Measurements from ENCODE around the gene HPCAL1.

The HPCAL1 gene

DNA sequence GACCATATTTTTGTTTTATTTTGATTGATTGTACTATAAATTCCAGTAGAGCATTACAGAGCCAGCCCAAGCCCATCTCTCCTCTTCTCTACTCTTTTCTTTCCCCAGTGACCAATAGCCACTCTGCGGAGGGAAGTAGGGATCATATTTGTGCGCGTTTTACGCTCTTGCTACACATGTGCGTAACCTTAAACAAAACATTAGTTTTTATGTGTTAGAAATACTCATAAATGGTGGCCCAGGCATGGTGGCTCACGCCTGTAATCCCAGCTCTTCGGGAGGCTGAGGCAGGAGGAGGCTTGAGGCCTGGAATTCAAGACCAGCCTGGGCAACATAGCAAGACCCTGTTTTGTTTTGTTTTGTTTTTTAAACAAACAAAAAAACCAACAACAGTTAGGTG lies 31.3 kb downstream of the HPCAL1 start:
- TF ChIP-seq CTCF (IDR thresholded peaks at IDR 0.05; ENCODE audit: low read depth, low read length, missing control alignments), result no peak
- no peak overlapping the region for H3K4me3 ChIP-seq (ENCODE audit: low read depth, low read length)
- DNase-seq (ENCODE audit: low read depth), result no peak

DNA sequence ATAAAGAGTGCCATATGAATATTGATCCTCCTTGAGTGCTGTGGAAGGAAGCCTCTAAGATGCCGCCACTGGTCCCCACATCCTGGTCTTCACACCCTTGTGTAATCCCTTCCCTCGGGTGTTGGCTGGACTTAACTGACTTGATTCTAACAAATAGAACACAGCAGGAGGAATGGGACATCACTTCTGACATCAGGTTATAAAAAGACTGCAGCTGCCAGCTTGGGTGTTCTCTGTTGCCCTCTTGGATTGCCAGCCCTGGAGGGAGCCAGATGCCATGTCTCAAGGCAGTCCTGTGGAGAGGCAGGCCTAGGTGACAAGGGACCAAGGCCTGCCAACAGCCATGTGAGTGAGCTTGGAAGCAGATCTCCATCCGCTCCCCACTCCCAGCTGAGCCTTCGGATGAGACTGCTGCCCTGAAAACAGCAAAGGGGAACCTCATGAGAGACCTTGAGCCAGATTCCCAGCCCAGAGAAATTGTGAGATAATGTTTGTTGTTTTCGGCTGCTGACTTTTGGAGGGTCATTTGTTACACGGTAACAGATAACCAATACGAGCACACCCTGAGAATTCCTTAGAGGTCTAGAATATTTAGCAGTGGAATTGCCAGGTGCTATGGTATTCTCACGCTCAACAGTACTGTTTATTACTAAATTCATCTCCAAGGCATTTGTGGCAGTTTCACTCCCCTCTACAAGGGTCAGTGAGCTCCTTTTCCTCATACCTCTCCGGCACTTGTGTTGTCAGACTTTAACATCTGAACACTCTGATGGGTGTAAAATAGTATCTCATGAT lies 32.5 kb downstream of the HPCAL1 start:
- no peak overlapping the region for H3K4me3 ChIP-seq (ENCODE audit: low read depth, low read length)
- no peak for TF ChIP-seq CTCF (IDR thresholded peaks at IDR 0.05; ENCODE audit: low read depth, low read length, missing control alignments)
- DNase-seq (ENCODE audit: low read depth), result no peak

- no peak for DNase-seq (ENCODE audit: low read depth)
- no peak overlapping the region for H3K4me3 ChIP-seq (ENCODE audit: low read depth, low read length)
- TF ChIP-seq CTCF (IDR thresholded peaks at IDR 0.05; ENCODE audit: low read depth, low read length, missing control alignments), result no peak
Observed at GRCh38 chr2:10336283-10336682, 33.6 kb downstream of the HPCAL1 start.

GRCh38 chr2:10337449-10338269 lies 35.0 kb downstream of the HPCAL1 start:
- H3K4me3 ChIP-seq (ENCODE audit: low read depth, low read length), result no peak overlapping the region
- DNase-seq (ENCODE audit: low read depth), result no peak
- TF ChIP-seq CTCF (IDR thresholded peaks at IDR 0.05; ENCODE audit: low read depth, low read length, missing control alignments), result no peak

- no peak for DNase-seq (ENCODE audit: low read depth)
- no peak for TF ChIP-seq CTCF (IDR thresholded peaks at IDR 0.05; ENCODE audit: low read depth, low read length, missing control alignments)
- no peak overlapping the region for H3K4me3 ChIP-seq (ENCODE audit: low read depth, low read length)
Observed at GRCh38 chr2:10338270-10339188, 35.8 kb downstream of the HPCAL1 start.

DNA sequence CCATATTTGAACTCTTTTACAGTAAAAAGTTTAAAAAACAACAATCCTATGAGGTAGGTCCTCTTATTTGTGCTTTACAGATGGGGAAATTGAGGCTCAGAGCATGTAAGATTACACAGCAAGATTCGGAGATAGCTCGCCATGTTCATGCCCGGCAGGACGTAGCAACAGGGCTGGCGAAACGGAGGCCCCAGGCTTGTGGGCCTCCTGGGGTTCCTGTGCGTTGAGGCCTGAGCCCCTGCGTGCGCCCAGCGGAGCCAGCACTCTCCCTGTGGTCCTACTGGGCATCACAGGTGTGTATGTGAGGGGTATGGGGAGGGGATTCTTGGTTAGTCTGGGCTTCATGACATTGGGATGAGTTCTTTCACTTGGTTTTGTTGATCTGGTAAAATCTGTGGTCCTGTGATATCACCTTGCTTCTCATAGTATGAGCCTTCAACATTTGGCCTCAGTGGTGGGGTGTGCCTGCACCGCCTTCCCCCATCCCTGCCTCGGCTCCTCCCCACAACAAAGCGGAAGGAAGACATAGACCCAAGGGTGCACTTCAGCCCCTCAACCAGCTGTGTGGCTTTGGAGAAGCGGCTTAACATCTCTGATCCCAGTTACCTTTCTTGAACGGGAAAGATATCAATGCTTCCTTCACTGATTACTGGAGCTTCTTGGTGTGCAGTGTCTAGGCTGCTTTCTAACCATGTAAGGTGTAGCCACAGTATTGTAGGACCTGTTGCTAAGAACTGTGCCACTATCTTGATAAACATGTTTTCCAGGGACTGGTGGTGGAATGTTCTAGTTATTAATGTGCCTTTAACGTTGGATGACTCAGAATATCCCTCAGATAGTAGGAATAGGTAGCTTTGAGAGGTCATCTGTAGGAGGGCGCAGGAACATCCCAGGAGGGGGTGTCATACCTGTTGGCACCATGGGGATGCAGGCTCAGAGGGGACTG lies 37.2 kb downstream of the HPCAL1 start:
- H3K4me3 ChIP-seq (ENCODE audit: low read depth, low read length), result no peak overlapping the region
- DNase-seq (ENCODE audit: low read depth), result no peak
- TF ChIP-seq CTCF (IDR thresholded peaks at IDR 0.05; ENCODE audit: low read depth, low read length, missing control alignments), result no peak

Measured in GM12864 (cell line).